GM18508 (cell line): ENCODE data around the gene MIER2.

Experiments
- ATAC-seq: cut with Tn5 transposase; IDR thresholded peaks from one replicate; pipeline ENCODE4 v1.9.1; 2021; ENCODE audit warnings: moderate number of reproducible peaks; ENCODE audit not compliant: insufficient read depth, unreplicated experiment

MIER2 gene

GRCh38 chr19:310781-311496, 33.7 kb downstream of the MIER2 start:
- no peak for ATAC-seq

DNA sequence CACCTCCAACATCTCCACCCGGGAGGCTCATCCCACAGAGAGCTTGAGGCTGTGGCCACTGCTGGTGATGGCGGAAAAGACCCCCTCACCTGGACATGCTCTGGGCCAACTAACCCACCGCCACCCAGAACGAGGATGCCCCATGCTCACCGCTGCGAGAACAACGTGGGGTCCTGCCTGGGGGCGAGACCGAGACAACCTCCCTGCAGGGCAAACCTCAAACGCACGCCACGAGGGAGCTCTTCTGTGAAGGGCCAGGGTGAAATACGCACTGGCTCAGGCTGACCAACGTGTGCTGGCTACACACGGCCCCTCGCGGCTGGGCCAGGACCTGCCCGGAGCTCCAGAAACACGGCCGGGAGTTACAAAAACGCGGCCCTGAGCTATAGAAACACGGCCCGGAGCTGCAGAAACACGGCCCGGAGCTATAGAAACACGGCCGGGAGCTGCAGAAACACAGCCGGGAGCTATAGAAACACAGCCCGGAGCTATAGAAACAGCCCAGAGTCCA, 34.4 kb downstream of the MIER2 start:
- ATAC-seq, result no peak

DNA sequence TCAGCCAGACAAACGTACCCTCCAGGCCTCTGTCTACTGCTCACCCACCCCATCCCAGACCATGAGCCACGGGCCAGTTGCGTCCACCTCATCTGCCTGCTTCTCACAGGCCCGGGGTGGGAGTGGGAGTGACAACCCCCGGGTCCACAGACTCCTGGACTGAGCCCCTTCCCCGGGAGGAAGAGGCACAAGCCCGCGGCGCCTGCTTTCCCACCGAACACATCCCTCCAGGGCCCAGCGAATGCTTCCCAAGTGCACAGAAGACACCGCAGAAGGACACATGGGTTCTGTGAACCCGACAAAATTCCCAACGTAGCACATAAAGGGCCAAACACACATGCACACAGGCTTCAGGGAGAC, 35.4 kb downstream of the MIER2 start:
- no peak for ATAC-seq

DNA sequence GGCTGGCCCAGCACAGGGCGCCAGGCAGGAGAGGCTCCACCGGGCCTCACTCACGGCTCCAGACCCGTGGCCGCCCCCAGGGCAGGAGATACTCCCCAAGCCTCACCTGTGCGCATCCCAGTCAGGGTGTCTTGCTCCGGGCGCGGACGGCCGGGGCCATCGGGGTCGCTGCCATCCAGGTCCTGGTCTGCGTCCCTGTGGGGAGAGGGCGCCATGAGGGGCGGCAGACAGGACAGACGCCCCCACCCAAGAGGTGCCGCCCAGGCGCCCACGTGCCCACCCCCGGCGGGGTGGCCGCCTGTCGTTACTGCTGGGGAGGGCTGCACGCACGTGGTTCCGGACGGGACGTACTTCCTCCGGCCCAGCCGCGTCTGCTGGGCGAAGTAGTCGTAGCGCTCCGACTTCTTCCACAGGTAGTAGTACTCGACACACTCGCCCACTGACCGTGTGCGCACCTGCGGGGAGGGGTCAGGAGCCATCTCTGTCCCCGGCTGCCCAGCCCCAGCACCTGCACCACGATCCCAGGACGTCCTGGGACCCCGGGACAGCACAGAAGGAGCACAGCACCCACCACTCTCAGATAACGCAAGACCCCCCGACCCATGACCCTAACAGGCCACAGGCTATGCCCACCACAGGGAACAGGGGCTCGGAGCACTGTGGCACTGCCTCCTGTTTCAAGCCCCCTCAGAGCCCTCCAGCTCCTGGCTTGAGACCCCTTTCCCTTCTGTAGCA, 36.0 kb downstream of the MIER2 start:
- no peak for ATAC-seq

DNA sequence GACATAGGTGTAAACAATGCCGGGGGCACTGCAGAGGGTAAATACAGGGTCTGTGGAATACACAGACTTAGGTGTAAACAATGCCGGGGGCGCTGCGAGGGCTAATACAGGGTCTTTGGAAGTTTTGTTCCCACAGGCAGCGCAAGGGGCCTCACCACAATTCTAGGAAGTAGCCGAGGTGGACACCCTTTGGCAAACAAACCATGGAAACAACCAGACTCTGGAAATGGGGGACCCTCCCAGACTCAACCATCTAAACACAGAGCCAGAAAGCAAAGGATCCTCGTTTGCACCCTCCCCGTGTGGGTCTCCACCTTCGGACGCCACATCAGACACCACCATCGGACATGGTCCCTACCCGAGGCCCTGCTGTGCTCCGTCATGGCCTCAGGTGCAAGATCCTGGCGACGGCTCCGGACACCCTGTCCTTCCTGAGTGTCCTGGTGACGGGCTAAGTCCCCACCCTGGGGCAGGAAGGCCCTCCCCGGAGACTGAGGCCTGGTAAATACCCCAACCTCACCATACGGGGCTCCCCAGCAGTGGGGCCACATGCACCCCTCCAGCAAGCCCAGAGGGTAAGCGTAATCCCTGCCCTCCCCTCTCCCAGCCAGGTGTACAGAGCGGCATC, 36.7 kb downstream of the MIER2 start:
- no peak for ATAC-seq

DNA sequence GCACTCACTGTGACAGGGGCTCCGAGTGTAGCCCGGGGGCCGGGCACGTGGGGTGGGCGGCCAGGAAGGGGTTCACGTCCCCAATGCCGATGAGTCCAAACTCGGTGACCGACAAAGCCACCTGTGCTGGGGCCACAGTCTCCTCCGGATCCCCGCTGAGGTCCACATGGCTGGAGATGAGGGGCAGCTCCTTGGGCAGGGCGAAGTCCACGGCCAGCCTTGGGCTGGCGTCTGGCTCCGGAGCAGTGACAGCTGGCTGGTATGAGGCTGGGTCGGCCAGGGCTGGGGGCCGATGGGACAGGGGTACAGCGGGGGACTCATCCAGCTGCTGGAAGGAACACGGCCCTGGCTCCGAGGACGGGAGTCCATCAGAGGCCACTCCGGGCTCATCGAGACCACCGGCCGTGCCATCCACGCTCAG, 37.5 kb downstream of the MIER2 start:
- ATAC-seq, result no peak

- no peak for ATAC-seq
Measured at GRCh38 chr19:306151-306900, 38.3 kb downstream of the MIER2 start.

GRCh38 chr19:305240-306150, 39.1 kb downstream of the MIER2 start:
- ATAC-seq, result no peak

DNA sequence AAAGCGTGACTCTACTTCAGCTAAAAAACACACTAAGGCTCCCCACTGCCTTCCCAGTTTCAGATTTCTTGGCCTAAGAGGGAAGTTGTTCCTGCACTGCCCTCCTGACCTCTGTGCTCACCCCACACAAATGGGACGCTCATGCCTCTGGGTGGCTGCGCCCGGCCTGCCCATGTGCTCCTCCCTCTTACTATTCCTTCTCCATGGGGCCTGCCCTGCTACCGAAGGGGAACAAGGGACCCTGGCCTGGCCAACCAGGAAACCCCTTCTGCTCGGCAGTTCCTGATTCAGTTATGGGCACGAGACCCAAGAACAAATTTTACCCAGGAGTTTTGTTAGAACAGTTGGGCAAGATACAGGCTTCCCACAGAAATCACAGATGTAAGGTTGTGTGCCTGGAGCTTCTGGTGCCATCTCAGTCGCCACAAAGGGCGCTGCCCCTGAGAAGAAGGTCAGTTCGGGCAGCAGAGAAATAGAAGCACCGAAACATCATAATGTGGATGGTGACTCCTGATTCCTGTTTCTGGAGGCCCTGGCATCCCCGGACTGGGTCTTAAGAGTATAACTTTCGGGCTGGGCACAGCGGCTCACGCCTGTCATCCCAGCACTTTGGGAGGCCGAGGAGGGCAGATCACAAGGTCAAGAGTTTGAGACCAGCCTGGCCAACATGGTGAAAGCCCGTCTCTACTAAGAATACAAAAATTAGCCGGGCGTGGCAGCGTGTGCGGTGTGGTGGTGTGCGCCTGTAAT, 47.9 kb downstream of the MIER2 start:
- ATAC-seq, result no peak

- ATAC-seq, result no peak
Measured at GRCh38 chr19:295687-296370, 48.8 kb downstream of the MIER2 start.

DNA sequence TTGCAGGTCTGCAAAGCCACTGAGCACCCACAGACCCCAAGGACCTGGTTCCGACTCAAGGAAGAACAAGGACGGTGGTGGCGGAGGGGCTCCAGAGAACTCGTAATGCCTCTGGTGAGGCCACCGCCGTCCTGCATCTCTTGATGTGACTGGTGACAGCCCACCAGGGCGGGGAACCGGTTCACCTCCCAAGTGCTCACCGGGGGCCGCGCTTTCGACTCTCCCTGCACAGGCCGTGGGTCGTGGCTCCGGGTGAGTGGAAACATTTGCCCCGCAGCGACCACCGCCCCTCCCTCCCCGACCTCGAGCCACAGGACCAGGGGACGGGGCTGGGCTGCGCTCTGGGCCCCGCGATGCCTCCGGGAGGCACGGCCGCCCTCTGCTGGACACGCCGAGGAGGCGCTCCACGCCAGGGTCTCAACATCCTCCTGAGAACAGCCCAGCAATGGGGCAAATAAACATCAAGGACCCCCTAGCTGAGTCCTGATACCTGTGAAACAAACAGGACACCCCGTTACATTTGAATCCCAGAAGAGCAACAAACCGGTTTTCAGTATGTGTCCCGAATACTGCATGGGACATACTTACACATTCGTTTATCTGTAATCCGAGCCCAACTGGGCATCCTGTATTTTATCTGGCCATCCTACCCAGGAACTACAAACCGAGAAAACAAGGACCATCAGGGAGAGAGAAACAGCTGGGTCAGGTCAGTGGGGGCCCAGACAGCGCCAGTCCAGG, 49.5 kb downstream of the MIER2 start:
- ATAC-seq, result no peak

DNA sequence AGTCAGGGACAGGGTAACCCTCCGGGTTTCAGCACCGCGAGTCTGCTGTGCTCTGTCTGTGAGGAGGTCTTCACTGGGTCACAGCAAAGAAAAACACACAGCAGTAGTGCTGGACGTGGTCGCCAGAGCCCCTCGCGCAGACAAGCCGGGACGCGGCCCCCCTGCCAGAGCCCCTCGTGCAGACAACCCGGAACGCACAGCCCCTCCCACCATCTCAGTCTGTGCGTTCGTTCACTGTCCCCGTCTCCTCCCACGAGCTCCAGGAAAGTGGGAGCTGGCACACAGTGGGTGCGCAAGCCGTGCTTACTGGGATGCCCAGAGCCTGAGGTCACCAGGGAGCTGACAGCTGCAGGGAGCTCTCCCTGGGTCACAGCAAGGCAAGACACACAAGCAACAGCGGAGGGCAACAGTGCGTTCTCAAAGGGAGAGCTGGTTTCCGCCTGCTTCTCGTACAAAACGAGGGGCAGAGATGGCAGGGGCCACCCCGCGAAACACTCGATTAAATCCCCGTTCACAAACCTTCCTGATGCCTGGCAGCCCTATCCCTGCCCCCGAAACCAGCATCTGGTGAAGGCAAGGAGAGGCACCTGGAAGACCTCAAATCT, 50.2 kb downstream of the MIER2 start:
- ATAC-seq, result no peak

DNA sequence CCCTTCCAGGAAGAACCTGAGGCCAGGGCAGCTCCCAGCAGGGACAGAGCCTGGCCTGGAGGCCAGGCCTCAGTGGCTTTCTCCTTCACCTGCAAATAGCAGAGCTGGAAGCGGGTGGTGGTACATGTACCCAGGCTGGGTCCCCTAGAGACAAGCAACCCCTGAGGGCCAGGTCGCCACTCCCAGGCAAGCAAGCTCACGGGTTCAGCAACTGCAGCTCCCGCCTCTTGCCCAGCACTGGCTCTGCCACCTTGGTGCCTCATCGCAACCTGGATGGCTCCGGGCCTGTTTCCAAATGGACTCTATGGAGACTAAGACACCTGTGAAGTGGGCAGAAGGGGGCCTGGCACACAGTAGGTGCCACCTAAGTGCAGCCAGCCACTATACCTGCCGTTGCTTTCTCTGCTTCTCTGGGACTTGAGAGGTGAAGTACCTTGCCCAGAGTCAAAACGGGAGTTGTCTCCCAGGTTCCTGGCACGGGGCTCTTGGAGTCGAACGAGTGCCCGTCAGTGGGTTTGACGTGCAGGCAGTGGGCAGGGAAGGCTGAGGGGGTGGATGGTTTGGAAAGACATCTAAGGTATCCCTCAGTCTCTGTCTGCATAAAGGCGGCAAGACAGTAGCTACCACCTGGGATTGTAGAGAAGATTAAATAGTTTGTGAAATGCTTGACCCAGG, 51.0 kb downstream of the MIER2 start:
- ATAC-seq, result no peak

- no peak for ATAC-seq
Measured at GRCh38 chr19:292951-293350, 51.6 kb downstream of the MIER2 start.

DNA sequence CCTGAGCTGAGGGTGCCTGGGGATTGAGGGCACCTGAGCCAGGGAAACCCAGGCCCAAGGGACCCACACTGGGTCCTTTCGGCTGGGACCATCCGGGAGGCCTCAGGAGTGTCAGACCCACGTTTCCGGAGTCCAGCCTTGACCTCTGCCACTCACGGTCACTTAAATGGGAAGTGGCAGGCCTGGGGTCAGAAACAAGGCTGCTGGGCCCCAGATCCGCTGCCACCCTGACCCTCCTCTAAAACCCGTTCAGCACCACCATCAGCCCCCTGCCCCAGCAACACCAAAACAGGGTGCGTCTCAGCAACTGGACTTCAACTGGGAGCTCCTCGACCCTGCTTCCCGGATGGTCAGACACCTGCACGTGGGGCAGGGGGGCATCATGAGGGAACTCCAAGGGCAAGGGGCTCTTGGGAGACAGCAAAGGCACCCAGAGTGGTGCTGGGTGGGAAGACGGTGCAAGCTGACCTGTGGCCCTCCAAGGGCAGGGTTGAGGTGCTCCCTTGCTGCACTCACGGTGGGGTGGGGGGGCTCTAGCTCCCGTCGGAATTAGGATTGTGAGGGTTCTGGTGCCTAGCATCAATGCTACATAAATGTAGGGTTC, 52.2 kb downstream of the MIER2 start:
- ATAC-seq, result no peak

- ATAC-seq, result no peak
Measured at GRCh38 chr19:291561-292280, 52.9 kb downstream of the MIER2 start.
